IMR-90 (cell line): ENCODE results near the gene NFIX.

Experiments used
- BHLHE40 ChIP-seq: fragments of 150-350 bp; IDR thresholded peaks from 2 replicates; pipeline ENCODE4 v1.6.1; 2016; ENCODE audit warnings: mild to moderate bottlenecking, low read depth, low read length
- CTCF ChIP-seq: conservative IDR thresholded peaks from 2 replicates; pipeline ENCODE4 v1.5.1; 2012; ENCODE audit warnings: mild to moderate bottlenecking, low read depth, low read length, improper control_type of control experiment
- ELK1 ChIP-seq: fragments of 150-350 bp; IDR thresholded peaks from 2 replicates; pipeline ENCODE4 v1.6.1; 2016; ENCODE audit warnings: low read depth, mild to moderate bottlenecking, low read length, moderate library complexity, borderline replicate concordance
- MAFK ChIP-seq: IDR thresholded peaks from 2 replicates; pipeline ENCODE4 v1.6.1; 2012; ENCODE audit warnings: low read depth, low read length, improper control_type of control experiment
- POLR2A ChIP-seq: IDR thresholded peaks from 2 replicates; pipeline ENCODE4 v1.6.1; 2012; ENCODE audit warnings: mild to moderate bottlenecking, low read depth, low read length
- SMC3 ChIP-seq: fragments of 150-350 bp; IDR thresholded peaks from 2 replicates; pipeline ENCODE4 v1.6.1; 2016; ENCODE audit warnings: low read depth, mild to moderate bottlenecking, antibody characterized with exemption, low read length, moderate library complexity

GRCh38 chr19:13094771-13095392, 99.6 kb downstream of the NFIX start:
- TF ChIP-seq CTCF (no peak), ELK1 (no peak), MAFK (no peak), BHLHE40 (no peak), POLR2A (no peak), SMC3 (no peak)
